HepG2 (cell line): ENCODE results near the gene RAB33A. TPM values are rescaled to one million over a fixed set of nuclear protein-coding genes. Genes with fewer than 3 reads are reported as not detected.

Experiments used
- ATAC-seq: fragments of 200-7000 bp; cut with Tn5 transposase; 3 replicates; pipeline ENCODE4 v1.9.1; 2020; ENCODE audit warnings: mild to moderate bottlenecking, moderate library complexity
- BruUV-seq: library from RNA; stranded (reverse); fragments of 400-500 nt; replicated peaks from 2 replicates; lab custom pipeline; 2021; lab: Mats Ljungman, UMichigan
- CTCF ChIA-PET: fragments of 300-600 bp; formaldehyde crosslinking; extraction: SDS; loops from one replicate; lab custom pipeline; 2021; ENCODE audit warnings: low total read pairs, inconsistent platforms, low intra/inter-chr PET ratio; lab: Yijun Ruan, JAX
- POLR2A ChIA-PET: fragments of 350-600 bp; sonication (Branson Sonifier 250); formaldehyde crosslinking; loops from one replicate; lab custom pipeline; 2020; ENCODE audit warnings: antibody characterized with exemption, inconsistent platforms; lab: Yijun Ruan, JAX
- DNase-seq: peaks from one replicate; pipeline ENCODE4 v3.0.0-alpha.2; 2015; ENCODE audit warnings: low spot score
- FAIRE-seq: peaks from 3 replicates; lab custom pipeline; 2011; peaks lifted over from hg19 to GRCh38; lab: Jason Lieb, UNC
- H2AFZ ChIP-seq: one replicate; pipeline ENCODE4 v1.6.1; 2011; ENCODE audit warnings: low read length, inconsistent platforms
- H3K27ac ChIP-seq: fragments of 300-600 bp; 3 replicates; pipeline ENCODE4 v1.8.0; 2011; ENCODE audit warnings: mixed run types, mild to moderate bottlenecking, mixed read lengths, low read length, inconsistent platforms; ENCODE audit not compliant: insufficient read depth; ENCODE audit errors: extremely low read length
- H3K27me3 ChIP-seq, 2 experiments: fragments of 200-600 bp in 1 of 2; 2 replicates in 1 of 2; 3 replicates in 1 of 2; pipeline versions ENCODE4 v1.6.0 to v1.8.0; 2011; ENCODE audit warnings: low read length in 2 of 2, mild to moderate bottlenecking in 2 of 2, moderate library complexity in 2 of 2, inconsistent platforms in 1 of 2; ENCODE audit not compliant: insufficient read depth in 2 of 2, control insufficient read depth in 1 of 2
- H3K36me3 ChIP-seq, 2 experiments: fragments of 200-600 bp in 1 of 2; replicated peaks in 1 of 2; 2 replicates in 1 of 2; 3 replicates in 1 of 2; pipeline versions ENCODE4 v1.5.1 to v1.8.0; 2011; ENCODE audit warnings: low read length in 2 of 2, inconsistent platforms in 1 of 2; ENCODE audit not compliant: insufficient read depth in 2 of 2, control insufficient read depth in 1 of 2
- H3K4me1 ChIP-seq: 2 replicates; pipeline ENCODE4 v1.5.1; 2012; ENCODE audit warnings: low read length, inconsistent platforms; ENCODE audit not compliant: insufficient read depth
- H3K4me2 ChIP-seq: 2 replicates; pipeline ENCODE4 v1.6.0; 2011; ENCODE audit warnings: low read depth, low read length, inconsistent platforms
- H3K4me3 ChIP-seq, 3 experiments: fragments of 200-600 bp in 1 of 3; sonication (generic), shearing (Covaris generic) in 1 of 3; replicated peaks in 1 of 3; 2 replicates each; pipeline ENCODE4 v1.5.1; 2011 to 2016; ENCODE audit warnings: low read length in 3 of 3, inconsistent platforms in 2 of 3, low read depth in 2 of 3, mild to moderate bottlenecking in 2 of 3, control low read depth in 1 of 3, mixed read lengths in 1 of 3; ENCODE audit not compliant: insufficient read depth in 1 of 3
- H3K79me2 ChIP-seq: one replicate; pipeline ENCODE4 v1.6.1; 2011; ENCODE audit warnings: low read length, inconsistent platforms; ENCODE audit not compliant: insufficient read depth
- H3K9ac ChIP-seq: 2 replicates; pipeline ENCODE4 v1.6.0; 2011; ENCODE audit warnings: mild to moderate bottlenecking, low read depth, low read length, inconsistent platforms; ENCODE audit not compliant: insufficient read depth
- H3K9me3 ChIP-seq: 2 replicates; pipeline ENCODE4 v1.5.1; 2012; ENCODE audit warnings: mild to moderate bottlenecking, low read length
- H4K20me1 ChIP-seq: 2 replicates; pipeline ENCODE4 v1.6.0; 2011; ENCODE audit warnings: inconsistent platforms, mild to moderate bottlenecking, low read length, moderate library complexity; ENCODE audit not compliant: insufficient read depth
- BHLHE40 ChIP-seq: IDR thresholded peaks from 2 replicates; pipeline ENCODE4 v1.6.1; 2011; ENCODE audit warnings: low read length, improper control_type of control experiment
- ESRRA ChIP-seq: sonication (generic); formaldehyde crosslinking; IDR thresholded peaks from 2 replicates; pipeline ENCODE4 v1.5.1; 2020; ENCODE audit warnings: mild to moderate bottlenecking, low read depth, missing genetic modification reagents
- JUN ChIP-seq: sonication (generic); formaldehyde crosslinking; IDR thresholded peaks from 2 replicates; pipeline ENCODE4 v1.4.0; 2020; ENCODE audit warnings: mild to moderate bottlenecking, missing genetic modification reagents
- MIER2 ChIP-seq: IDR thresholded peaks from 2 replicates; pipeline ENCODE4 v1.6.1; 2016; ENCODE audit warnings: missing biosample characterization, missing genetic modification reagents
- RBFOX2 ChIP-seq: fragments of 200-400 bp; formaldehyde crosslinking; IDR thresholded peaks from 2 replicates; pipeline ENCODE4 v1.6.1; 2017; ENCODE audit warnings: low read depth, mild to moderate bottlenecking, low read length
- SNRNP70 ChIP-seq: fragments of 200-400 bp; formaldehyde crosslinking; IDR thresholded peaks from 2 replicates; pipeline ENCODE4 v1.6.1; 2017; ENCODE audit warnings: mild to moderate bottlenecking, low read depth, low read length, moderate library complexity
- ZNF598 ChIP-seq: sonication (generic); formaldehyde crosslinking; IDR thresholded peaks from 2 replicates; pipeline ENCODE4 v1.5.1; 2020; ENCODE audit warnings: mild to moderate bottlenecking, missing genetic modification reagents, borderline replicate concordance
- ZNF747 ChIP-seq: sonication (generic); formaldehyde crosslinking; IDR thresholded peaks from 2 replicates; pipeline ENCODE4 v1.8.1; 2023; ENCODE audit warnings: missing genetic modification reagents, mild to moderate bottlenecking, borderline replicate concordance
- ZNF788 ChIP-seq: sonication (generic); formaldehyde crosslinking; IDR thresholded peaks from 2 replicates; pipeline ENCODE4 v1.5.0; 2020; ENCODE audit warnings: mild to moderate bottlenecking, missing genetic modification reagents, borderline replicate concordance
- in situ Hi-C: cut with HindIII; loops from 2 replicates; pipeline ENCODE4 v1.10.0; 2017; ENCODE audit warnings: low pct_unique_long_range_greater_than_20kb; ENCODE audit not compliant: extremely low pct_ligation_motif_present
- intact Hi-C: fragments of 100-400 bp; cut with micrococcal nuclease; formaldehyde crosslinking; loops from one replicate; pipeline ENCODE4 v1.10.0; 2022; ENCODE audit not compliant: unreplicated experiment
- polyA plus RNA-seq, 8 experiments: library from polyadenylated mRNA; depleted of rRNA in 3 of 8; stranded (reverse) in 7 of 8; unstranded in 1 of 8; fragments of >200 nt; fragmentation: Illumina TruSeq in 4 of 8; extraction: Trizol in 4 of 8; gene quantifications; 2 replicates each; pipeline versions ENCODE4 v1.2.1 to v1.2.3, GENCODE V29; 2011 to 2016; ENCODE audit warnings: low read depth in 4 of 8, missing spikeins in 1 of 8, mixed read lengths in 1 of 8; ENCODE audit not compliant: insufficient read depth in 1 of 8
- total RNA-seq, 5 experiments: library from RNA; depleted of rRNA; stranded (reverse); fragments of >200 nt; fragmentation: Illumina TruSeq; extraction: Trizol; gene quantifications; 2 replicates each; pipeline ENCODE4 v1.2.3, GENCODE V29; 2016; ENCODE audit warnings: low read depth in 1 of 5
- TF ChIP-seq, protein P1 (sequence below): sonication (generic); formaldehyde crosslinking; IDR thresholded peaks from 2 replicates; pipeline ENCODE4 v1.4.0; 2020; ENCODE audit warnings: missing genetic modification reagents
- TF ChIP-seq, protein P2 (sequence below): sonication (generic); formaldehyde crosslinking; IDR thresholded peaks from 2 replicates; pipeline ENCODE4 v1.5.0; 2020; ENCODE audit warnings: mild to moderate bottlenecking, missing genetic modification reagents, borderline replicate concordance

RAB33A gene
- total and polyA plus RNA-seq, 2 of the 13 experiments (the other 11 are each of a cell fraction or from before 2014, with no cell fraction given): 0.26 TPM; not detected in 1

DNA sequence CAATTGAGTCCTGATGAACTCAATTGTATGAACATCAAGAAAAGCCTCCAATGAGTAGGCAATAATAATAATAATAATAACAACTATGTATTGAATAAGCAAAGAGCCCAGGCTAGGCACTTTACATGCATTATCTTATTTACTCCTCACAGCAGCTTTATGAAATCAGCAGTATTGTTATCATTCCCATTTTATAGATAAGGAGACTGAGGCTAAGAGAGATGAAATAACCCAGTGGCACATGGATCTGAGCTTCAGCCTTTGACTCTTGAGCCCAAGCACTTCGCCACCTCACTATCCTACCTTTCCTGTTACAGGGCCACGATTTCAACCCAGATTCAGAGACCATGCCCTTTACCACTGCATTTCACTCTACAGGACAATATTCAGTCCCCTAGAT, 3.2 kb downstream of the RAB33A start (continued):
- no peak for TF ChIP-seq SNRNP70
- no peak for TF ChIP-seq ZNF788 (CRISPR knock-in tag)
- TF ChIP-seq ZNF598 (CRISPR knock-in tag): no peak
- no peak for TF ChIP-seq ESRRA (CRISPR knock-in tag)
- no peak for TF ChIP-seq BHLHE40
- TF ChIP-seq MIER2 (CRISPR knock-in tag): no peak
- TF ChIP-seq, all 625 proteins: peak for 0

DNA sequence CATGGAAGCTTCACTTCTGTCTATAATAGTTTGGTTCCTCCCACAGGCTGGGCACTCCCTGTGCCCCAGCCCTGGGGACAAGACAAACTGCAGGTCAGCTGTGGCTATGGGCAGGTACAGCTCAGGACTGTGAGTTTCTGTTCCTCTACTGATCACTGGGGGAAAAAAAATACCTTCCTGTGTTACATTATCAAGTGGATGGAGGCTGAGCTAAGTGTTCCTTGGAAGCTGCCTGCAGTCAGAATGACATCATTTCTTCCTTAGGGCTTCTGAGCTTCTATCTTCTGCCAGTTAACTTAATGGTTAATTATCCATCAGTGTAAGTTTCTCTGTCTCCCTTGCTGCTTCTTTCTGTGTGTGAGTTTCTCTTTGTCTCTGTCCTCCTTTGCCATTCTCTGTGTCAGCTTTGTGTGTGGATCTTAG, 4.6 kb downstream of the RAB33A start:
- FAIRE-seq (no peak), ATAC-seq (no peak), DNase-seq (no peak)
- peaks cover 0 to 4% of the 10 kb centered on the region in 2 experiments; a peak in 2 of 5 replicates for H3K27me3 ChIP-seq
- ChIA-PET CTCF (no interaction called here), POLR2A (interaction anchor here (1.1 to 2.7 kb wide), 2 partner anchors 11 to 23 kb away, joined by 4 to 9 read pairs; partner anchors contain the start of gene AIFM1)
- in situ Hi-C loops: no loop called here
- H4K20me1 ChIP-seq: no peaks in the 10 kb centered on the region
- no peak overlapping the region for H3K27ac ChIP-seq
- H3K4me1 ChIP-seq: peaks cover 6% of the 10 kb centered on the region; the same call in 1 of the 2 replicates
- no peaks in the 10 kb centered on the region for H3K79me2 ChIP-seq
- intact Hi-C loops: no loop called here
- no TSS peak for BruUV-seq
- H3K4me2 ChIP-seq: no peak overlapping the region; the same call in 1 of the 2 replicates
- H3K4me3 ChIP-seq: no peak overlapping the region
- no peaks in the 10 kb centered on the region for H3K36me3 ChIP-seq
- H3K9me3 ChIP-seq: no peaks in the 10 kb centered on the region
- H3K9ac ChIP-seq: no peak overlapping the region
- no peak overlapping the region for H2AFZ ChIP-seq
- TF ChIP-seq RBFOX2 (no peak), ZNF747 (CRISPR knock-in tag) (no peak), JUN (CRISPR knock-in tag) (no peak)
- TF ChIP-seq, protein P1, sequence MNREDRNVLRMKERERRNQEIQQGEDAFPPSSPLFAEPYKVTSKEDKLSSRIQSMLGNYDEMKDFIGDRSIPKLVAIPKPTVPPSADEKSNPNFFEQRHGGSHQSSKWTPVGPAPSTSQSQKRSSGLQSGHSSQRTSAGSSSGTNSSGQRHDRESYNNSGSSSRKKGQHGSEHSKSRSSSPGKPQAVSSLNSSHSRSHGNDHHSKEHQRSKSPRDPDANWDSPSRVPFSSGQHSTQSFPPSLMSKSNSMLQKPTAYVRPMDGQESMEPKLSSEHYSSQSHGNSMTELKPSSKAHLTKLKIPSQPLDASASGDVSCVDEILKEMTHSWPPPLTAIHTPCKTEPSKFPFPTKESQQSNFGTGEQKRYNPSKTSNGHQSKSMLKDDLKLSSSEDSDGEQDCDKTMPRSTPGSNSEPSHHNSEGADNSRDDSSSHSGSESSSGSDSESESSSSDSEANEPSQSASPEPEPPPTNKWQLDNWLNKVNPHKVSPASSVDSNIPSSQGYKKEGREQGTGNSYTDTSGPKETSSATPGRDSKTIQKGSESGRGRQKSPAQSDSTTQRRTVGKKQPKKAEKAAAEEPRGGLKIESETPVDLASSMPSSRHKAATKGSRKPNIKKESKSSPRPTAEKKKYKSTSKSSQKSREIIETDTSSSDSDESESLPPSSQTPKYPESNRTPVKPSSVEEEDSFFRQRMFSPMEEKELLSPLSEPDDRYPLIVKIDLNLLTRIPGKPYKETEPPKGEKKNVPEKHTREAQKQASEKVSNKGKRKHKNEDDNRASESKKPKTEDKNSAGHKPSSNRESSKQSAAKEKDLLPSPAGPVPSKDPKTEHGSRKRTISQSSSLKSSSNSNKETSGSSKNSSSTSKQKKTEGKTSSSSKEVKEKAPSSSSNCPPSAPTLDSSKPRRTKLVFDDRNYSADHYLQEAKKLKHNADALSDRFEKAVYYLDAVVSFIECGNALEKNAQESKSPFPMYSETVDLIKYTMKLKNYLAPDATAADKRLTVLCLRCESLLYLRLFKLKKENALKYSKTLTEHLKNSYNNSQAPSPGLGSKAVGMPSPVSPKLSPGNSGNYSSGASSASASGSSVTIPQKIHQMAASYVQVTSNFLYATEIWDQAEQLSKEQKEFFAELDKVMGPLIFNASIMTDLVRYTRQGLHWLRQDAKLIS (CRISPR knock-in tag): no peak
- TF ChIP-seq, protein P2, sequence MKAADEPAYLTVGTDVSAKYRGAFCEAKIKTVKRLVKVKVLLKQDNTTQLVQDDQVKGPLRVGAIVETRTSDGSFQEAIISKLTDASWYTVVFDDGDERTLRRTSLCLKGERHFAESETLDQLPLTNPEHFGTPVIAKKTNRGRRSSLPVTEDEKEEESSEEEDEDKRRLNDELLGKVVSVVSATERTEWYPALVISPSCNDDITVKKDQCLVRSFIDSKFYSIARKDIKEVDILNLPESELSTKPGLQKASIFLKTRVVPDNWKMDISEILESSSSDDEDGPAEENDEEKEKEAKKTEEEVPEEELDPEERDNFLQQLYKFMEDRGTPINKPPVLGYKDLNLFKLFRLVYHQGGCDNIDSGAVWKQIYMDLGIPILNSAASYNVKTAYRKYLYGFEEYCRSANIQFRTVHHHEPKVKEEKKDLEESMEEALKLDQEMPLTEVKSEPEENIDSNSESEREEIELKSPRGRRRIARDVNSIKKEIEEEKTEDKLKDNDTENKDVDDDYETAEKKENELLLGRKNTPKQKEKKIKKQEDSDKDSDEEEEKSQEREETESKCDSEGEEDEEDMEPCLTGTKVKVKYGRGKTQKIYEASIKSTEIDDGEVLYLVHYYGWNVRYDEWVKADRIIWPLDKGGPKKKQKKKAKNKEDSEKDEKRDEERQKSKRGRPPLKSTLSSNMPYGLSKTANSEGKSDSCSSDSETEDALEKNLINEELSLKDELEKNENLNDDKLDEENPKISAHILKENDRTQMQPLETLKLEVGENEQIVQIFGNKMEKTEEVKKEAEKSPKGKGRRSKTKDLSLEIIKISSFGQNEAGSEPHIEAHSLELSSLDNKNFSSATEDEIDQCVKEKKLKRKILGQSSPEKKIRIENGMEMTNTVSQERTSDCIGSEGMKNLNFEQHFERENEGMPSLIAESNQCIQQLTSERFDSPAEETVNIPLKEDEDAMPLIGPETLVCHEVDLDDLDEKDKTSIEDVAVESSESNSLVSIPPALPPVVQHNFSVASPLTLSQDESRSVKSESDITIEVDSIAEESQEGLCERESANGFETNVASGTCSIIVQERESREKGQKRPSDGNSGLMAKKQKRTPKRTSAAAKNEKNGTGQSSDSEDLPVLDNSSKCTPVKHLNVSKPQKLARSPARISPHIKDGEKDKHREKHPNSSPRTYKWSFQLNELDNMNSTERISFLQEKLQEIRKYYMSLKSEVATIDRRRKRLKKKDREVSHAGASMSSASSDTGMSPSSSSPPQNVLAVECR (CRISPR knock-in tag): no peak
